GM13976 (cell line): ENCODE measurements around the gene MORN1.

Source experiments
- DNase-seq: peaks from one replicate; pipeline ENCODE4 v3.0.0; 2012; ENCODE audit warnings: low spot score
- in situ Hi-C: fragments of 300-500 bp; cut with MboI; formaldehyde crosslinking; loops from one replicate; pipeline ENCODE4 v1.12.0; 2022; ENCODE audit warnings: low sequenced_read_pairs, mixed read lengths, inconsistent platforms; ENCODE audit not compliant: unreplicated experiment
- TF ChIP-seq, protein P1 (sequence below): IDR thresholded peaks from 2 replicates; pipeline ENCODE4 v1.5.1; 2012; ENCODE audit warnings: borderline replicate concordance, mild to moderate bottlenecking; ENCODE audit not compliant: insufficient read depth; ENCODE audit errors: extremely low read depth, missing control alignments, control extremely low read depth

Gene MORN1

DNA sequence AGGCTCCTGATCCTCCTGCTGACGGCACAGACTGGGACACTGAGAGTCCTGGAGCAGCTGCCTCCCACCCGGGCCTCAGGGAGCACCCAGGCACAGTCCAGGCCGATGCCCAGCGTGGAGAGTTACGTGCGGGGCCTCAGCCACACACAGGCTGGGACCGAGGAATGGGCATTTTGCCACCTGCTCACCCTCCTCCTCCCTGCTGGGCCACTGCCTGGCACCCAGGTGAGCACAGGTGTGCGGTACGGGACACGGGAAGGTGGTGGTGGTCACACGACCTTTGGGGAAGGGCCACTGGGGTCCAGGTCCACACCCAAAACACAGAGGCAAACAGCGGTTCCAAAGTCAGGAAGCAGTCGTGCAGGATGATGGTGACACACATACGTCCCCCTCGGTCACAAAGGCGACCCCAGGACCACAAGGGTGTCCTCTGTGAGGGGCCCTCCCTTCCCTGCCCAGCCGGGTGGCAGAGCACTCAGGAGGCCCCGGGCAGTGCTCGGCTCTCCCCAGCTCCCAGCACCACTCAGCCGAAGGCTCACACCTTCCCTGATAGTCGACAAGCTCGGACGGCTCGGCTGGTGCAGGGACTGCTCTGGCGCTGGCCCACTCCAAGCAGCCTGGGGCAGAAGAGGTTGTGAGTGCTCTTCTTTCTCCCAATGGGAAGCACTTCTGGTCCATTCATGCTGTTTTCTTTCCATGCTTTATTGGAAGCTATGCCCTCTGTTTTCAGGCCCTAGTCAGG lies 14.3 kb downstream of the MORN1 start:
- DNase-seq = no peak
- in situ Hi-C loops = loop anchor here (5.0 kb wide), 1 partner anchor 185 kb away; the partner anchor contains the start of gene FAAP20
- TF ChIP-seq, protein P1, sequence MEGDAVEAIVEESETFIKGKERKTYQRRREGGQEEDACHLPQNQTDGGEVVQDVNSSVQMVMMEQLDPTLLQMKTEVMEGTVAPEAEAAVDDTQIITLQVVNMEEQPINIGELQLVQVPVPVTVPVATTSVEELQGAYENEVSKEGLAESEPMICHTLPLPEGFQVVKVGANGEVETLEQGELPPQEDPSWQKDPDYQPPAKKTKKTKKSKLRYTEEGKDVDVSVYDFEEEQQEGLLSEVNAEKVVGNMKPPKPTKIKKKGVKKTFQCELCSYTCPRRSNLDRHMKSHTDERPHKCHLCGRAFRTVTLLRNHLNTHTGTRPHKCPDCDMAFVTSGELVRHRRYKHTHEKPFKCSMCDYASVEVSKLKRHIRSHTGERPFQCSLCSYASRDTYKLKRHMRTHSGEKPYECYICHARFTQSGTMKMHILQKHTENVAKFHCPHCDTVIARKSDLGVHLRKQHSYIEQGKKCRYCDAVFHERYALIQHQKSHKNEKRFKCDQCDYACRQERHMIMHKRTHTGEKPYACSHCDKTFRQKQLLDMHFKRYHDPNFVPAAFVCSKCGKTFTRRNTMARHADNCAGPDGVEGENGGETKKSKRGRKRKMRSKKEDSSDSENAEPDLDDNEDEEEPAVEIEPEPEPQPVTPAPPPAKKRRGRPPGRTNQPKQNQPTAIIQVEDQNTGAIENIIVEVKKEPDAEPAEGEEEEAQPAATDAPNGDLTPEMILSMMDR = no peak

DNA sequence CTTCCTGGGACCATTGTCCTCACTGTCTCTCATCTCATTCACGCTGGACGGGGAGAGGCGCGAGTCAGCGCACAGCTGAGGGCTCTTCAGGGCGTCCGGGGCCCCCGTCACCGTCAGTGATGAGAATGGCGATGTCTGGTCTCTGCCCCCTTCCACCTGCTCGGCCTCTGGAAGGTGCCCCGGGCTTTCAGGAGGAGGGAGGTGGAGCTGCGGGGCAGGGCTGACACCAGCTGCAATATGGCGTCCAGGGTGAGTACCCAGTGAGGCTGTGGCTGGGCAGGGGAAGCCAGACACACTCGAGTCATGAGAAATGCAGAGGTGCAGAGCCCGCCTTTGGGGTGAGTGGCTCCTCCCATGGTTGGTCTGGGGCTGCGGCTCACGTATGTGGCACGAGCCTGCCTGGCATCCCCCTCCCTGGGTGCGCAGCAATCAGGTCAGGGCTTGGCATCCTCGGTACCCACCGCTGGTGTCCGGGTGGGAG lies 15.1 kb downstream of the MORN1 start:
- TF ChIP-seq, protein P1 = no peak
- in situ Hi-C loops = loop anchor here (5.0 kb wide), 1 partner anchor 184 kb away; the partner anchor contains the start of gene FAAP20
- DNase-seq = no peak

DNA sequence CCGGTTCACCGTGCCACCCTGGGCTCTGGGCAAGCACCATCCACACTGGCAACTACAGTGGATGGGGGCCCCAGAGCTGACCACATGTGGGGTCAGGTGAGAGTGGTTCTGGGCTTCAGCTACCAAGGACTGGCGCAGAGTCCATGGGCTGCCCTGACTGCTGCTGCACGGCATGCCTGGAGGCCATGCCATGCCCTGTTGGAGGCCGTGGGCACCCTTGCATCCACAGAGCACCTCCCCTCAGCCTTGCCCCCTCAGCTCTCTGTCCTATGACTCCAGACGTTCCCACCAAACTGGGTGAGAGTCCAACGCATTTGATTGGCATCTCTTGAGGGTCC lies 15.5 kb downstream of the MORN1 start:
- TF ChIP-seq, protein P1 = no peak
- no peak for DNase-seq
- in situ Hi-C loops = loop anchor here (5.0 kb wide), 1 partner anchor 184 kb away; the partner anchor contains the start of gene FAAP20

DNA sequence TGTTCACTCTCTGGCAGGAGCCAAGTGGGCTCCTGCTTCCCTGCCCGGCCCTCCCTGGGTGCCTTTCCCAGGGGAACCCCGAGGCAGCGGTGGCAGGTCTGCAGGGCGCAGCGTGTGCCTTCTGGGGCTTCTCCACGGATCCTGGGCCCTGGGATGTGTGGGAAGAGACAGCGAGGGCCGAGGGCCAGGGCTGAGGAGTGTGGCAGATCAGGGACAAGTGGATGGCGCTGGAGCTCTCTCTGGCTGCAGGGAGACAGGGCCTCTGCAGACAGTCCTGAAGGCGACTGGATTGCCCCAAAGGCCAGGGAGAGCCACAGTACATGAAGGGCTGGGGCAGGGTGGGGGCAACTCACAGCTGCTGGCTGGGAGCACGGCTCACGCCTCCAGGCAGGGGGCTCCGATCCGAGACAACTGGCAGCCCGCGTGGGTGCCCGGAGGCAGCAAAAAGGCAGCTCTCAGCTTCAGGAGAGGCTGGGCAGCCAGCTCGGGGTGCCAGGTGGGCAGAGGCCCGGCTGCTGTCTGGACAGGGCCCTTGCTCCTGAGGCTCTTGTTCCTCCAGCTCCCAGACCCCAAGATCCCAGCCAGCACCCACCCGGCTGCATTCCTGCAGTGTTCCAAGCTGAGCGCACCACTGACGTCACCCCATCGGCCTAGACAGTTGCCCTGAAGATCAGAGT lies 16.0 kb downstream of the MORN1 start:
- in situ Hi-C loops = loop anchor here (5.0 kb wide), 1 partner anchor 183 kb away; the partner anchor contains the start of gene FAAP20
- TF ChIP-seq, protein P1 = no peak
- no peak for DNase-seq

DNA sequence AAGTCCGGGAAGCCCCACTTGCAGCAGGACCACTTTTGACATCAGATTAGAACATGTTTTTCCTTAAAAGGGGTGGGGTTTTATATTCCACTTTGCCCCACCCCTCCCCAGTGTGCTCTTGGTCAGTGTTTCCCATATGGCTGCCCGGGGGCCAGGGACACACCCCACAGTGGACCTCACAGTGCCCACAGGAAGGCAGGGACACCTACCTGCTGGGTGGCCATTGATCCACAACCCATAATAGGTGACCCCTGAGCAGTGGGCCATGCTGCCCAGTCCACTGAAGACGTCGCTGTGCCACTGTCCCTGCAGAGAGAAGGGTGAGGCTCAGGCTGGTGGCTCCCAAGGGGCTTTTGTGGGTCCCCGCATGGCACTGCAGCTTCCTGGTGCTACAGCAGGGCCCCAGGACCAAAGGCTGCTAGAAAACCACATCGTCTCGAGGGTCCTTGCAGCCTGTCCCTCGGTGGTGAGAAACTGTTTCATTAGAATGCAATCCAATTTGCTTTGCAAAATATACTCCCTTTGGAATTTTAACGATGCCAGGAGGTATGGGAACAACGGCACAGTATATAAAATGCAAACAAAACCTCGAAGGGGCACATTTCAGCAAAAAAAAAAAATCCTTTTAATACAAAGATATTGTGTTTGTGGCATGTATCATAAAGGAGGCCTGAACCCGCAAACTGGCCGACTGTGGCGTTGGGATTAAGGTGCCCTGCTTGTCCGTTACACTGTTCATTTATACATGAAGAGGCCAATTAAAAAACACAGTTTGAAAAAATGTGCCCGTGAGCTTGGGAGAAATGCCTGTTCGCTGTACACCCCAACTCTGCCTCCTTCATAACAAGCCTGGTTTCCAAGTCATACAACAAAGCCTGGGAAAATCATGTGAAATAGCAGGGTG lies 16.9 kb downstream of the MORN1 start:
- in situ Hi-C loops = loop anchor here (5.0 kb wide), 1 partner anchor 182 kb away; the partner anchor contains the start of gene FAAP20
- no peak for DNase-seq
- TF ChIP-seq, protein P1 = no peak

DNA sequence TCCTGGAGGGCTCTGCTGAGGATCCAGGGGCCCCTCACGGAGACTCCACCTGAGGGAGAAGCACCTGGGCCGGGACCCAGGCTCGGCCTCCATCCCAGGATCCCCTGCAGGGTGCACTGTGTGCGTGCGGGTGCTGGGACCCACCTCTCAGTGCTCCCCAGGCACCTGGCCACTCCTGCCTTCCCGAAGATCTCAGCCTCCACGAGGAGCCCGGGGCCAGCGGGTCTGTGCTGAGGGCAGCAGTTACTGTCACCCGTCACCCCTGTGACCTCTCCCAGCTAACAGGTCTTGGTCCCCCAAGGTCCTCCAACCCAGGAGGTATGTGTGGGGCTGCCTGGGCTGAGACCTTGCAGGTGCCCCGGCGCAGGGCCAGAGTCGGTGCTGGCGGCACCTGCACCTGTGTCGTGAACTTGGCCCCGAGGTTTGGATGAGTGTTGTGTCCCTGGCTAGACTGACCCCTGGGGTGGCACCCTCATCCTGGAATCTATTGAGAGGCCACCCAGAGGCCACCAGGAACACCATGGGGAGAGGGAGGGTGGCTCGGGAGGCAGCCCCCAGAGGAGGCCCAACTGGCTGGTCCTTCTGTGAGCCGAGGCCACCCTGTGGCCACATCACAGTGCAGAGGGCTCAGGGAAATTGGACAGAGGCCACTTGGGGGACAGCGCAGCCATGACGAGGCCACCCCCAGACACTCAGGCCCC lies 17.7 kb downstream of the MORN1 start:
- TF ChIP-seq, protein P1 = no peak
- DNase-seq = no peak
- in situ Hi-C loops = no loop called here
